ENCODE results near the gene ADAMTS9. TPM values are rescaled to one million over a fixed set of nuclear protein-coding genes. Genes with fewer than 3 reads are reported as not detected.

Gene ADAMTS9
- total and polyA plus RNA-seq, 4 donors = 7.0 to 212 (median 91.2) TPM

DNA sequence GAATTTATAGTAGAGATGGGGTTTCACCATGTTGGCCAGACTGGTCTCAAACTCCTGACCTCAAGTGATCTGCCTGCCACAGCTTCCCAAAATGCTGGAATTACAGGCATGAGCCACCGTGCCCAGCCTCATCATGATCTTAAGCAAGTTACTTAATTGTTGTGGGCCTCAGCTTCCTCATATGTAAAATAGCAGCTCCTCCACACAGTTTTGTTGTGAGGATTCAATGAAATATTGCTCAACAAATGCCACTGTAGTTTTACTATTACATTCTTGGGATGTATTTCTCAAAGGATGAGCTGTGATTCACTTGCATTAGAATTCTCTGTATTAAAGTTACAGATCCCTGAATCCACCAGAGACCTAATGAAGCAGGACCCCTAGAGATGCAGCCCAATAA lies 168.8 kb downstream of the ADAMTS9 start:
- DNase-seq = no peak

GRCh38 chr3:64518496-64518895 lies 169.3 kb downstream of the ADAMTS9 start:
- H3K27ac ChIP-seq (ENCODE audit: low read depth in 1 of 2, low read length in 2 of 2) = no peak overlapping the region
- 92 to 97% methylated on average over 6 of the region's 6 CpGs for WGBS, 2 donors
- H3K9me3 ChIP-seq (ENCODE audit: control insufficient read depth, low read length) = no peaks in the 10 kb centered on the region
- H3K27me3 ChIP-seq (ENCODE audit: control insufficient read depth in 1 of 2, insufficient read depth in 2 of 2, low read length in 1 of 2) = no peaks in the 10 kb centered on the region
- peaks cover 6 to 12% of the 10 kb centered on the region in 2 donors for H3K36me3 ChIP-seq (ENCODE audit: control insufficient read depth in 1 of 2, insufficient read depth in 2 of 2, low read length in 1 of 2)
- no peak for ATAC-seq (ENCODE audit: low FRiP score)
- H3K4me3 ChIP-seq (ENCODE audit: low read length in 2 of 2) = no peak overlapping the region
- intact Hi-C loops (cut with DNase I) = no loop called here
- H3K4me1 ChIP-seq (ENCODE audit: control insufficient read depth in 1 of 2, insufficient read depth in 2 of 2, low read length in 2 of 2) = no peaks in the 10 kb centered on the region
- no peak for DNase-seq

More for the DNA sequence above, 168.8 kb downstream of the ADAMTS9 start:
- WGBS, 2 donors = 89 to 93% methylated on average over 1 of the region's 1 CpG
- no peaks in the 10 kb centered on the region for H3K4me1 ChIP-seq (ENCODE audit: control insufficient read depth in 1 of 2, insufficient read depth in 2 of 2, low read length in 2 of 2)
- intact Hi-C loops (cut with DNase I) = no loop called here
- H3K27ac ChIP-seq (ENCODE audit: low read depth in 1 of 2, low read length in 2 of 2) = no peak overlapping the region
- H3K9me3 ChIP-seq (ENCODE audit: control insufficient read depth, low read length) = no peaks in the 10 kb centered on the region
- H3K36me3 ChIP-seq (ENCODE audit: control insufficient read depth in 1 of 2, insufficient read depth in 2 of 2, low read length in 1 of 2) = peaks cover 6 to 12% of the 10 kb centered on the region in 2 donors
- no peak overlapping the region for H3K4me3 ChIP-seq (ENCODE audit: low read length in 2 of 2)
- no peak for ATAC-seq (ENCODE audit: low FRiP score)
- no peaks in the 10 kb centered on the region for H3K27me3 ChIP-seq (ENCODE audit: control insufficient read depth in 1 of 2, insufficient read depth in 2 of 2, low read length in 1 of 2)

- peaks cover 6 to 9% of the 10 kb centered on the region in 2 donors for H3K36me3 ChIP-seq (ENCODE audit: control insufficient read depth in 1 of 2, insufficient read depth in 2 of 2, low read length in 1 of 2)
- H3K27ac ChIP-seq (ENCODE audit: low read depth in 1 of 2, low read length in 2 of 2) = no peak overlapping the region
- 92 to 94% methylated on average over 3 of the region's 3 CpGs for WGBS, 2 donors
- DNase-seq = no peak
- H3K27me3 ChIP-seq (ENCODE audit: control insufficient read depth in 1 of 2, insufficient read depth in 2 of 2, low read length in 1 of 2) = no peaks in the 10 kb centered on the region
- no peaks in the 10 kb centered on the region for H3K4me1 ChIP-seq (ENCODE audit: control insufficient read depth in 1 of 2, insufficient read depth in 2 of 2, low read length in 2 of 2)
- intact Hi-C loops (cut with DNase I) = no loop called here
- no peaks in the 10 kb centered on the region for H3K9me3 ChIP-seq (ENCODE audit: control insufficient read depth, low read length)
- no peak overlapping the region for H3K4me3 ChIP-seq (ENCODE audit: low read length in 2 of 2)
- no peak for ATAC-seq (ENCODE audit: low FRiP score)
These were observed 172.9 kb downstream of the ADAMTS9 start for GRCh38 chr3:64514889-64515288.

DNA sequence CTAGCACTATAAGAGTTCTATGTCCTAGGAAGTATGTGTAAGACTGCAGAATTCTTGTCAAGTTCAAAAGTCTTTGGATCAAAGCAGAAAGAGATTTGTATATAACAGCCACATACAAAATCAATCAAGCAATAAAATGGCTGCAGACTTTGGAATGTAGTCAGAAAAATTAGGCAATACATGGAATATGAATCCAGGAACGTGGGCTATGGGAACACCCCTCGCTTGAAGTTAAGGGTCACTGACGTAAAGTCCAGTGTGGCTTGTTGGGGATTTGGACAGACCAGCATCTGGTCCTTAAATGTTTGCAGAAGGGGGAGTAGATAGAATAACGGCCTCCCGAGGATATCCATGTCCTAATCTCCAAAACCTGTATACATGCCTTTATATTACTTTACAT lies 178.6 kb downstream of the ADAMTS9 start:
- 74 to 79% methylated on average over 5 of the region's 5 CpGs for WGBS, 2 donors
- Histone ChIP-seq H3K9me3 (ENCODE audit: control insufficient read depth, low read length) (no peaks in the 10 kb centered on the region), H3K36me3 (ENCODE audit: control insufficient read depth in 1 of 2, insufficient read depth in 2 of 2, low read length in 1 of 2) (no peaks in the 10 kb centered on the region), H3K4me3 (ENCODE audit: low read length in 2 of 2) (no peak overlapping the region), H3K4me1 (ENCODE audit: control insufficient read depth in 1 of 2, insufficient read depth in 2 of 2, low read length in 2 of 2) (no peaks in the 10 kb centered on the region), H3K27me3 (ENCODE audit: control insufficient read depth in 1 of 2, insufficient read depth in 2 of 2, low read length in 1 of 2) (no peaks in the 10 kb centered on the region), H3K27ac (ENCODE audit: low read depth in 1 of 2, low read length in 2 of 2) (no peak overlapping the region)
- intact Hi-C loops (cut with DNase I) = no loop called here
- no peak for ATAC-seq (ENCODE audit: low FRiP score)
- DNase-seq = no peak

GRCh38 chr3:64508140-64508539 lies 179.7 kb downstream of the ADAMTS9 start:
- Histone ChIP-seq H3K27ac (ENCODE audit: low read depth in 1 of 2, low read length in 2 of 2) (no peak overlapping the region), H3K36me3 (ENCODE audit: control insufficient read depth in 1 of 2, insufficient read depth in 2 of 2, low read length in 1 of 2) (no peaks in the 10 kb centered on the region), H3K9me3 (ENCODE audit: control insufficient read depth, low read length) (no peaks in the 10 kb centered on the region), H3K4me1 (ENCODE audit: control insufficient read depth in 1 of 2, insufficient read depth in 2 of 2, low read length in 2 of 2) (no peaks in the 10 kb centered on the region), H3K4me3 (ENCODE audit: low read length in 2 of 2) (no peak overlapping the region), H3K27me3 (ENCODE audit: control insufficient read depth in 1 of 2, insufficient read depth in 2 of 2, low read length in 1 of 2) (no peaks in the 10 kb centered on the region)
- ATAC-seq (ENCODE audit: low FRiP score) (no peak), DNase-seq (no peak)
- WGBS, 2 donors = 85 to 88% methylated on average over 1 of the region's 1 CpG
- intact Hi-C loops (cut with DNase I) = no loop called here

DNA sequence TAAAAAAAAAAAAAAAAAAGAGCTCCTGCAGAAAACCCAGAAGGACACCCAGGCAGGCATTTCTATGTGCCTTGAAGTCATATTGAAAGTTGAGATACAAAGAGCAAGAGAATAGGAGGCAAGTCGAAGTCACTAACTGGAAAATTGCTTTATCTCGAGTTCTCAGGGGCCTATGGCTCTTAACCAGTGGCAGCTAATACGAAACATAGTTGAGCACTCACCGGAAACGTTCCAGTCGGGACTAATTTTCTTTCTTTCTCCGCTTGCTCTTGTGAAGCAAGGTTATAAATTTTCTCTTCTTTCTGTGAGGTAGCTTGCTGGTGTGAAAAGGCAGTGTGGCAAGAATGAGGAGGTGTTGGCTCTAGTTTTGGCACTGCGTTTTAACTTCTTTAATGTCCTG lies 181.5 kb downstream of the ADAMTS9 start:
- ATAC-seq (ENCODE audit: low FRiP score) (no peak), DNase-seq (no peak)
- no peak overlapping the region for H3K4me3 ChIP-seq (ENCODE audit: low read length in 2 of 2)
- intact Hi-C loops (cut with DNase I) = no loop called here
- no peak overlapping the region for H3K27ac ChIP-seq (ENCODE audit: low read depth in 1 of 2, low read length in 2 of 2)
- no peaks in the 10 kb centered on the region for H3K27me3 ChIP-seq (ENCODE audit: control insufficient read depth in 1 of 2, insufficient read depth in 2 of 2, low read length in 1 of 2)
- no peaks in the 10 kb centered on the region for H3K9me3 ChIP-seq (ENCODE audit: control insufficient read depth, low read length)
- WGBS, 2 donors = 87 to 90% methylated on average over 8 of the region's 8 CpGs
- no peaks in the 10 kb centered on the region for H3K36me3 ChIP-seq (ENCODE audit: control insufficient read depth in 1 of 2, insufficient read depth in 2 of 2, low read length in 1 of 2)
- no peaks in the 10 kb centered on the region for H3K4me1 ChIP-seq (ENCODE audit: control insufficient read depth in 1 of 2, insufficient read depth in 2 of 2, low read length in 2 of 2)

GRCh38 chr3:64505419-64505818 lies 182.4 kb downstream of the ADAMTS9 start:
- 82 to 89% methylated on average over 7 of the region's 7 CpGs for WGBS, 2 donors
- H3K27ac ChIP-seq (ENCODE audit: low read depth in 1 of 2, low read length in 2 of 2) = no peak overlapping the region
- H3K36me3 ChIP-seq (ENCODE audit: control insufficient read depth in 1 of 2, insufficient read depth in 2 of 2, low read length in 1 of 2) = no peaks in the 10 kb centered on the region
- intact Hi-C loops (cut with DNase I) = no loop called here
- no peaks in the 10 kb centered on the region for H3K27me3 ChIP-seq (ENCODE audit: control insufficient read depth in 1 of 2, insufficient read depth in 2 of 2, low read length in 1 of 2)
- no peaks in the 10 kb centered on the region for H3K9me3 ChIP-seq (ENCODE audit: control insufficient read depth, low read length)
- ATAC-seq (ENCODE audit: low FRiP score) (no peak), DNase-seq (no peak)
- H3K4me3 ChIP-seq (ENCODE audit: low read length in 2 of 2) = no peak overlapping the region
- H3K4me1 ChIP-seq (ENCODE audit: control insufficient read depth in 1 of 2, insufficient read depth in 2 of 2, low read length in 2 of 2) = no peaks in the 10 kb centered on the region

GRCh38 chr3:64502284-64502683 lies 185.5 kb downstream of the ADAMTS9 start:
- no peak for DNase-seq
- intact Hi-C loops (cut with DNase I) = no loop called here
- no peaks in the 10 kb centered on the region for H3K4me1 ChIP-seq (ENCODE audit: control insufficient read depth in 1 of 2, insufficient read depth in 2 of 2, low read length in 2 of 2)
- no peak overlapping the region for H3K4me3 ChIP-seq (ENCODE audit: low read length in 2 of 2)
- no peaks in the 10 kb centered on the region for H3K9me3 ChIP-seq (ENCODE audit: control insufficient read depth, low read length)
- H3K36me3 ChIP-seq (ENCODE audit: control insufficient read depth in 1 of 2, insufficient read depth in 2 of 2, low read length in 1 of 2) = no peaks in the 10 kb centered on the region
- WGBS, 2 donors = 66 to 78% methylated on average over 1 of the region's 1 CpG
- no peak for ATAC-seq (ENCODE audit: low FRiP score)
- no peak overlapping the region for H3K27ac ChIP-seq (ENCODE audit: low read depth in 1 of 2, low read length in 2 of 2)
- no peaks in the 10 kb centered on the region for H3K27me3 ChIP-seq (ENCODE audit: control insufficient read depth in 1 of 2, insufficient read depth in 2 of 2, low read length in 1 of 2)

DNA sequence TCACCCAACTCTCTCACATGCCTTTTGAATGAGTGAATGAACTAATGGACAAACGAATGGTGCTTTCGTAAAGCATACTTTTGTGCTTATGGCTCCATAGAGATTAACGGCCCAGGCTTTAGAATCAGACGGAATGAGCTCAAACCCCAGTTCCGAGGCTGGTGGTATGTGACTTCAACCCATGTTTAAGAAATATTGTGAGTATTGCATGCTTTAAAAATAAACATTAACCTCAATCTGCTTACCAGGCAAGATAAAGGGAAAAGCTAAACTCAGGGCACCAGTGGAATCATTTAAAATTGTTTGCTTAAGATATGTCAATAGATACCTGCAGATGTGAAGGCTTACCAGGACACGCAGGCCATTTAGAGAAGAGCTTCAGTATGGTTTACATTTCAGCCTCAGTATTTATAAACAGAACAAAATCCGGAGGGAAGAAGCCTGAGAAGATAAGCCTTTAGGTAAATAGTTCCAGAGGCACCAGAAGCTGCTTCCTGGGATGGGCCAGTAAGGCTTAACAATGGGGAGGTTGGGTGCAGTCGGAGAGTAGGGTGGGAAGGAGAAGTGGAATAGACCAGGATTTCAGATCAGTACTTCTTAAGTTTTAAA lies 186.4 kb downstream of the ADAMTS9 start:
- intact Hi-C loops (cut with DNase I) = no loop called here

More for the DNA sequence above, 186.4 kb downstream of the ADAMTS9 start:
- Histone ChIP-seq H3K27me3 (ENCODE audit: control insufficient read depth in 1 of 2, insufficient read depth in 2 of 2, low read length in 1 of 2) (no peaks in the 10 kb centered on the region), H3K9me3 (ENCODE audit: control insufficient read depth, low read length) (no peaks in the 10 kb centered on the region), H3K4me1 (ENCODE audit: control insufficient read depth in 1 of 2, insufficient read depth in 2 of 2, low read length in 2 of 2) (no peaks in the 10 kb centered on the region), H3K4me3 (ENCODE audit: low read length in 2 of 2) (no peak overlapping the region), H3K27ac (ENCODE audit: low read depth in 1 of 2, low read length in 2 of 2) (no peak overlapping the region), H3K36me3 (ENCODE audit: control insufficient read depth in 1 of 2, insufficient read depth in 2 of 2, low read length in 1 of 2) (no peaks in the 10 kb centered on the region)
- 72 to 78% methylated on average over 8 of the region's 8 CpGs for WGBS, 2 donors
- DNase-seq (no peak), ATAC-seq (ENCODE audit: low FRiP score) (no peak)
